Left ventricle myocardium inferior (tissue), 1 donor: ENCODE results near the gene CACNA1C. TPM values are rescaled to one million over a fixed set of nuclear protein-coding genes. Genes with fewer than 3 reads are reported as not detected.
A peak's percentile ranks its signal among the peaks of the same experiment; 100 is the strongest.

Experiments used
- DNase-seq: peaks from one replicate; pipeline ENCODE4 v3.0.0-alpha.2; 2020
- H3K27ac ChIP-seq: fragments of 200-600 bp; replicated peaks from 2 replicates; pipeline ENCODE4 v1.8.0; 2021
- H3K27me3 ChIP-seq: fragments of 200-600 bp; 2 replicates; pipeline ENCODE4 v1.8.0; 2021; ENCODE audit warnings: low read depth
- H3K36me3 ChIP-seq: fragments of 200-600 bp; 2 replicates; pipeline ENCODE4 v1.8.0; 2021
- H3K4me1 ChIP-seq: fragments of 200-600 bp; 2 replicates; pipeline ENCODE4 v1.8.0; 2021
- H3K4me3 ChIP-seq: fragments of 200-600 bp; 2 replicates; pipeline ENCODE4 v1.8.0; 2021; ENCODE audit warnings: mild to moderate bottlenecking, moderate library complexity
- H3K9me3 ChIP-seq: fragments of 200-600 bp; replicated peaks from 2 replicates; pipeline ENCODE4 v1.8.0; 2021
- CTCF ChIP-seq: fragments of 200-600 bp; IDR thresholded peaks from 2 replicates; pipeline ENCODE4 v1.8.0; 2021; ENCODE audit warnings: antibody characterized with exemption, mild to moderate bottlenecking, borderline replicate concordance
- intact Hi-C: fragments of 100-400 bp; cut with micrococcal nuclease; formaldehyde crosslinking; loops from one replicate; pipeline ENCODE4 v1.11.0; 2022
- total RNA-seq: library from RNA; stranded (reverse); fragmentation: NEBNext Ultra II Directional; extraction: Animal tissue kit (Norgen Biotek cat#: 25700); gene quantifications from one replicate; pipeline ENCODE4 v1.2.1, GENCODE V29; 2021
- donor health status: DM: no; HTN: yes; CAD: no; lungs with severe emphysema.

CACNA1C gene
- total RNA-seq, 1 donor from 2014 or later, result 137 TPM

- Histone ChIP-seq H3K4me1 (peaks cover 81% of the 10 kb centered on the region), H3K4me3 (no peak overlapping the region), H3K27ac (no peak overlapping the region), H3K36me3 (peaks cover 11% of the 10 kb centered on the region), H3K9me3 (peaks cover 19% of the 10 kb centered on the region), H3K27me3 (no peaks in the 10 kb centered on the region)
- intact Hi-C loops, result no loop called here
- DNase-seq, result no peak
- TF ChIP-seq CTCF, result no peak
These were observed 113.9 kb downstream of the CACNA1C start for GRCh38 chr12:2166696-2167095.

DNA sequence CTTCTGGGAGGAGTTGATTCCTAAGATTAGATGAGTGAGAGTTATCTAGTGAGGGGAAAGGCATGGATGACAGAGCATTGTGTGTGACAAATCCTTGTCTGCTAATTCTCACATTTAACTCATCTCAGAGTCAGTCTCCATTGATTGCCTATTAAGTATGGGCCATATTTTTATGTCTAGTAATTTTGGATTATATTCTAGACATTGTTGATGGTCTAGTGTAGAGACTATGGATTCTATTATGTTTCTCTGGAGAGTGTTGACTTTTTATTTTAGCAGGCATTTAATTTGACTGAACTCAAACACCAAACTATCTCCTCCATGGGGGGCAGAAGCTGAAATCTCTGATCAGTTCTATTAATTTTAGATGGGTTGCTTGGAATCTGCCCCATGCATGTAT lies 114.4 kb downstream of the CACNA1C start:
- intact Hi-C loops, result no loop called here
- H3K4me1 ChIP-seq, result peaks cover 81% of the 10 kb centered on the region
- no peak for DNase-seq
- no peaks in the 10 kb centered on the region for H3K27me3 ChIP-seq
- H3K4me3 ChIP-seq, result no peak overlapping the region
- no peak for TF ChIP-seq CTCF
- peaks cover 19% of the 10 kb centered on the region for H3K9me3 ChIP-seq
- H3K36me3 ChIP-seq, result peaks cover 11% of the 10 kb centered on the region
- no peak overlapping the region for H3K27ac ChIP-seq

DNA sequence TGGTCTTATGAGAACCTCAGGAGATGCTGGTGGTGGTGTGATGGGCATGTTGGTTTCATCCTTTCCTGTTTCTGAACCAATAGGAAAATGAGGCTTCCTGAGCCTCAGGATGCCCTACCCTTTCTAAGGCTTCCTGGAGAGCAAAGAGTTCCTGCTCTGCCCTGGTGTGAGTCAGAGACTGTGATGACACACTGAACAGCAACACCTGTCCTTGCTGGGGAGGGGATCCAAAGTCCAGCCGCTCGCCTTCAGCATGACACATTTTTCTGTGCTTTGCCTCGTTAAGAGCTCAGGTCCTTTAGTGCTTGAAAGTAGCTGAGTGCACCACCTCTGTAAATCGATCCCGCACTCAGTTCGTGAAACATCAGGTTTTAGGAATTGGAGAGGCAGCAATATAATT lies 116.0 kb downstream of the CACNA1C start:
- no peak for TF ChIP-seq CTCF
- Histone ChIP-seq H3K9me3 (peaks cover 19% of the 10 kb centered on the region), H3K4me3 (no peak overlapping the region), H3K36me3 (peaks cover 11% of the 10 kb centered on the region), H3K27me3 (no peaks in the 10 kb centered on the region), H3K27ac (peak overlapping the region; percentile 50), H3K4me1 (peaks cover 81% of the 10 kb centered on the region)
- intact Hi-C loops, result no loop called here
- DNase-seq, result no peak

- H3K9me3 ChIP-seq, result peaks cover 19% of the 10 kb centered on the region
- no peak for TF ChIP-seq CTCF
- peak overlapping the region; percentile 50 for H3K27ac ChIP-seq
- H3K4me3 ChIP-seq, result no peak overlapping the region
- DNase-seq, result no peak
- intact Hi-C loops, result no loop called here
- H3K36me3 ChIP-seq, result peaks cover 11% of the 10 kb centered on the region
- no peaks in the 10 kb centered on the region for H3K27me3 ChIP-seq
- H3K4me1 ChIP-seq, result peaks cover 81% of the 10 kb centered on the region
These were observed 116.7 kb downstream of the CACNA1C start for GRCh38 chr12:2169489-2169888.

DNA sequence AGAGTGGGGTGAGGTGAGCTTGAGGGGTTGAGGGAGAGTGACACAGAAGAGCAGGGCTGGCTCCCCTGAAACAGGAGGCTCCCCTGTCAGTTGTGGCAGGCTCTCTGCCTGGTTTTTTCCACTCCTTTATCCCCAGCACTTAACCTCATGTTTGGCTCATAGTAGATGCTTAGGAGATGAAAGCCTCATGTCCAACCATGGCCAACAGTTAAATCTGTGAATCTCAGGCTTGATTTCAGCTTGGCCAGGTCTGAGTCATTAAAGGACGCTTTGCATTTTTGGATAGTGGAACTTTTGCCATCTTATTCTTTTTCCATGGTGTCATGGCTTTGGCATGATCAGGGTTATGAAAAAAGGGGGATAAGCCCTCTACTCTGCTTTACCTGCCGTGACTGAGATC lies 117.2 kb downstream of the CACNA1C start:
- Histone ChIP-seq H3K36me3 (peaks cover 11% of the 10 kb centered on the region), H3K4me3 (no peak overlapping the region), H3K27ac (peak overlapping the region; percentile 50), H3K4me1 (peaks cover 81% of the 10 kb centered on the region), H3K27me3 (no peaks in the 10 kb centered on the region), H3K9me3 (peaks cover 19% of the 10 kb centered on the region)
- no peak for DNase-seq
- intact Hi-C loops, result no loop called here
- TF ChIP-seq CTCF, result no peak

GRCh38 chr12:2170376-2170775 lies 117.6 kb downstream of the CACNA1C start:
- H3K27me3 ChIP-seq, result no peaks in the 10 kb centered on the region
- H3K36me3 ChIP-seq, result peaks cover 11% of the 10 kb centered on the region
- H3K4me1 ChIP-seq, result peaks cover 81% of the 10 kb centered on the region
- intact Hi-C loops, result no loop called here
- H3K9me3 ChIP-seq, result peaks cover 19% of the 10 kb centered on the region
- H3K27ac ChIP-seq, result peak overlapping the region; percentile 50
- no peak for DNase-seq
- no peak overlapping the region for H3K4me3 ChIP-seq
- no peak for TF ChIP-seq CTCF
